HG03139 (cell line): Measurements from ENCODE around the gene RPS14.
"Not testable (repeated sequence)": the region's sequence is repeated elsewhere in the genome, so short reads cannot be mapped to it uniquely, and the experiment has no call there.

Experiments
- ATAC-seq: cut with Tn5 transposase; IDR thresholded peaks from one replicate; pipeline ENCODE4 v1.9.1; 2021; ENCODE audit not compliant: unreplicated experiment

RPS14 gene

GRCh38 chr5:150446088-150446487, 3.5 kb downstream of the RPS14 start:
- ATAC-seq = no peak

GRCh38 chr5:150444770-150445169, 4.8 kb downstream of the RPS14 start:
- no peak for ATAC-seq

DNA sequence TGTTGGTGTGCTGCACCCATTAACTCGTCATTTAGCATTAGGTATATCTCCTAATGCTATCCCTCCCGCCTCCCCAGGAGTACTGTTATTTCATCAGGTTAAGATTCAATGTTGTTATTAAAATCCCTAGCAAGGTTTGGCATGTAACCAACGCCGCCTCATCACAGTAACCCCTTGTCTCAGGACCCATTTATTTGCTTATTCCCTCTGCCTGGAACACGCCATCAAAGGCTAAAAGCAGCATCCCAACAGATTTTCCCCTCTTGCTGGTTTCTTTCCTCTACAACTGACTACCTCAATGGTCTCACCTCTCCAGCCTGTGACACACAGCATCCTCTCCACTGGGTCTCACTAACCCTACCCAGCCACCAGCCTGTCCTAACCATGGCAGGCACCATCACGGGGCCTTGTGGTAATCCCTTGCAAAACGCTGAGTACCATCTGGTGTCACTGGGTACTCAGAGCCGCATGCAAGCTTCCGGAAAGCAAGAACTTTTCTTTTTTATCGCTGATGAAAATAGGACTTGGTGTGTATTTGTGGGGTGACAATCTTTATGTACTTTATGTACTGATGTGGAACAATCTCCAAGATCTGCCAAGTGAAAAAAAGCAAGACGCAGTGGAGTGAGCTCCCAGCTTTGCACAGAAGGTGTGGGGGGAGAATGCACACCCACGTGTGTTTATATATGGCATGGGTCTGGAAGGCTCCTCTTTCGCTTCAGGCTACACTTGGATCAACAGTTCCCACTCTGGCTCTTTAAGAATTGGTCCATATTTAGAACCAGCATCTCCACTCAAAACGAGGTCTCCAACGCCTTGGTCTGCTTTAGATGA, 6.1 kb downstream of the RPS14 start:
- no peak for ATAC-seq

DNA sequence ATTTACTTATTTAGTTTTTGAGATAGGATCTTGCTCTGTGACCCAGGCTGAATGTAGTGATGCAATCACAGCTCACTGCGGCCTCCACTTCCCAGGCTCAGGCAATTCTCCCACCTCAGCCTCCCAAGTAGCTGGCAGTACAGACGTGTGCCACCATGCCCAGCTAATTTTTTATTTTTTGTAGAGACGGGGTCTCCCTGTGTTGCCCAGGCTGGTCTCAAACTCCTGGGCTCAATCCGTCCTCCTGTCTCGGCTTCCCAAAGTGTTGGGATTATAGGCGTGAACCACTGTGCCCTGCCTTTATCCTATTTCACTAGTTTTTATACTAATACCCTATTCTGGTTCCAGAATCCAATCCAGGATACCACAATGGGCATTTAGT, 6.8 kb downstream of the RPS14 start:
- ATAC-seq = no peak

GRCh38 chr5:150441813-150442698, 7.5 kb downstream of the RPS14 start:
- no peak for ATAC-seq

DNA sequence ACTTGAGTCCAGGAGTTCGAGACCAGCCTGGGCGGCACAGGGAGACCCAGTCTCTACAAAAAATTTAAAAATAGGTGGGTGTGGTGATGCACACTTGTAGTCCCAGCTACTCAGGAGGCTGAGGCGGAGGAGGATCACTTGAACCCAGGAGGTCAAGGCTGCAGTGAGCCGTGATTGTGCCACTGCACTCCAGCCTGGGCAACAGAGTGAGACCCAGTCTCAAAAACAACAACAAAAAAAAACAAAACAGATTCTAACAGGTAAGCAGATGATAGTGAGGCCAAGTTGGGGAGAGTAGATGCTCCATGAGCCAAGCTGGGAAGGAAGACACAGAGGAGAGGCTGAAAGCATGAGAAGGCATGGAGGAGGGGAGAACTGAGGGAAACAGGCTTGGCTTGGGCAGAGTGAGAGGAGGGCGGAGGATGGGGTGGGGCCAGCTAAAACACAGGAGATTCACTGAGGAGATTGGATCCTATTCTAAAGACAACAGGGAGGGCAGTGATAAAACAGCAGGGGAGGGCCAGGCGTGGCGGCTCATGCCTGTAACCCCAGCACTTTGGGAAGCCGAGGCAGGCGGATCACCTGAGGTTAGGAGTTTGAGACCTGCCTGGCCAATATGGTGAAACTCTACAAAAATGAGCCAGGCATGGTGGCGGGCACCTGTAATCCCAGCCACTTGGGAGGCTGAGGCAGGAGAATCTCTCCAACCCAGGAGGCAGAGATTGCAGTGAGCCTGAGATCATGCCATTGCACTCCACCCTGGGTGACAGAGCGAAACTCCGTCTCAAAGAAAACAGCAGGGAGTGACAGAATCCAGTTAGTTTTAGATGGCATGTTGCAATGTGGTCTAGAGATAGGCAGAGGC, 8.4 kb downstream of the RPS14 start:
- no peak for ATAC-seq

DNA sequence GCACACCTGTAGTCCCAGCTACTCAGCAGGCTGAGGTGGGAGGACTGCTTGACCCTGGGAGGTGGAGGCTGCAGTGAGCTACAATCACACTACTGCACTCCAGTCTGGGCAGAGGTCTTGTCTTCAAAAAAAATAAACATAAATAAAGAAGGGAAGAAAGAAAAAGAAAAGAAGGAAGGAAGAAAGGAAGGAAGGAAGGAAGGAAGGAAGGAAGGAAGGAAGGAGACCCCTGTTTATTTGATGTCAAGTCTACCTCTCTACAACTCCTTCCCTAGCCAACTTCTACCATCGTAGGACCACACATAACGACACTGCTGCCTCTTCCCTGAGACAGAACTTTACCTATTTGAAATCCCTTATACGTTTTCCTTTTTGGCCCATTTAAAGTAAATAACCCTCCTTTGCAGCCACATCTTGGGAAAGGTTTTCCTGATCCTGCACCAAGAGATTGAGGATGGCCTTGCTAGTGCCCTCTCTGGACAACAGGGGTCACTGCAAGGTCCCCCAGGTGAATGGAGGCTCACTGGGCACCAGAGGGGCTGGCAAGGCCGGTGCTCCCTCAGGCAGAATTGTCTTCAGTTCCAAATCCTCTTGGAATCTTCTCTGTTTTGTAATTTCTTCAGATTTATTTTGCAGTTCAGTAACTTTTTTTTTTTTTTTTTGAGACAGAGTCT, 10.5 kb downstream of the RPS14 start:
- ATAC-seq = no peak

DNA sequence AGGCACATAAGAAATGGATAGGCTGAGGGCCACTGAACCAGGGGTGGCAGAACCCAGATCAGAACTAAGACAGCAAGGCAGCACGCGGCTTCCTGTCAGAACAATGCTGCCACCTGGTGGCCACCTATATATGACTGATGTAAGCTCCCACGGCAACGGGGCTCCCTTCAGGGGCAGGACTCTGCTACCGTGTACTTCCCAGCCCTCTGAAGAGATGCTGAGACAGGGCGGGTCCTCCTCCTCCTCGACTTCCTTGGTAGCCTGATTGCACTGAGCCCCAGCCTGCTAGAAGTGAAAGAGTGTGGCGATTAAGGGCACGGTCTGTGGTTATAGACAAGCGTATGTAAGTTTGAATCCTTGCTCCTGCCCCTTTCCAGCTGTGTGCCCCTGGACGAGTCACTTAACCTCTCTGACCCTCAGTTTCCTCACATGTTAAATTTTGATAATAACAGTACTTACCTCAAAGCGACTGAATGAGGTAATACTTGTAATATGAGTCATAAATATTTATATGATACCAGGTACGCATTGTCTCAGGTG, 13.3 kb downstream of the RPS14 start:
- ATAC-seq = peak; percentile 87

GRCh38 chr5:150434464-150434863, 15.1 kb downstream of the RPS14 start:
- no peak for ATAC-seq

DNA sequence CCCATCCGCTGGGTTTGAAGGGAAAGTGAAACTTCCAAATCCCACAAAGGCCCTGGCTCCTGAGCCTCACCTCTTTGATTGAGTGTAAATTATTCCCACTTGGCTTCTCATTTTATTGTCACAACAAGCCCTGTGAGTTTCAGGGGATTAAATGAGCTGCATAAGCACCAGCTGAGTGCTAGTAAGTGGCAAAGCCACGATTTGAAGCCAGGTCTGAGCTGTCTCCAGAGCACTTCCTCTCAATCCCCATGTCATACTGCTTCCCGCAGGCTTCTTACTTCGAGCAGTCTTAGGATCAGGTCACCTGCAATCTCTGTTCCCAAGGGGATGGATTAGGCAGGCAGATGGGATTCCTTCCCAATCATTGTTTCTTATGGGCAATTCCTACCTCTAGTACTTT, 18.0 kb downstream of the RPS14 start:
- ATAC-seq = no peak

GRCh38 chr5:150431048-150431447, 18.5 kb downstream of the RPS14 start:
- no peak for ATAC-seq

GRCh38 chr5:150429410-150429873, 20.1 kb downstream of the RPS14 start:
- ATAC-seq = no peak

GRCh38 chr5:150428978-150429377, 20.6 kb downstream of the RPS14 start:
- ATAC-seq = no peak

- no peak for ATAC-seq
Measured at GRCh38 chr5:150428106-150428876, 21.2 kb downstream of the RPS14 start.

DNA sequence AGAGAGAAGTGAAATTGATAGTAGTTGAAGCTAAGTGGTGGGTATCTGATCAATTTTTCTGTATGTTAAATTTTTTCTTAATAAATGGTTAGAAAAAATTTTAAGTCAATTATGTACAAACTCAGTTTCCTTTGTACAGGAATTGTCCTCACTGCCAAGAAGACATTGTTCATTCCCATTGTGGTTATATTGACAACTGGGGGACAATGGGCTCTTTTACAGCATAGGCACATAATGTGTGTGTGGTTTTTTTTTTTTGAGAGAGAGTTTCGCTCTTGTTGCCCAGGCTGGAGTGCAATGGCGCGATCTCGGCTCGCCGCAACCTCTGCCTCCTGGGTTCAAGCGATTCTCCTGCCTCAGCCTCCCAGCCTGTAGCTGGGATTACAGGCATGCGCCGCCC, 23.4 kb downstream of the RPS14 start:
- ATAC-seq = not testable (repeated sequence)

DNA sequence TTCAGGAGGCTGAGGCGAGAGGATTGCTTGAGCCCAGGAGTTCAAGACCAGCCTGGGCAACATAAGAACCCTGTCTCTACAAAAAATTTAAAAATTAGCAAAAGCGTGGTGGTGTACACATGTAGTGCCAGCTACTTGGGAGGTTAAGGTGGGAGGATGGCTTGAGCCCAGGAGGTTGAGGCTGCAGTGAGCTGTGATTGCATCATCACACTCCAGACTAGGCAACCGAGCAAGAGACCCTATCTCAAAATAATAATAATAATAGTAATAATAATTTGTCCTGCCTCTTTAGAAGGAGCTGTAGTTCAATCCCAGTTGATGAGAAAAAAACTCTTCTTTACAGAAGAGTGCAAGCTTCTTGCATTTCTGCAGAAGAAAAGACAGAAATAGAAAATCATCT, 26.8 kb downstream of the RPS14 start:
- ATAC-seq = no peak

- ATAC-seq = no peak
Measured at GRCh38 chr5:150422075-150422474, 27.5 kb downstream of the RPS14 start.

GRCh38 chr5:150419630-150420270, 29.8 kb downstream of the RPS14 start:
- ATAC-seq = no peak
